ENCODE data around the gene CRYL1. TPM values are rescaled to one million over a fixed set of nuclear protein-coding genes. Genes with fewer than 3 reads are reported as not detected.

The CRYL1 gene
- total RNA-seq, 2 donors from 2014 or later: 64.6 to 144 TPM

DNA sequence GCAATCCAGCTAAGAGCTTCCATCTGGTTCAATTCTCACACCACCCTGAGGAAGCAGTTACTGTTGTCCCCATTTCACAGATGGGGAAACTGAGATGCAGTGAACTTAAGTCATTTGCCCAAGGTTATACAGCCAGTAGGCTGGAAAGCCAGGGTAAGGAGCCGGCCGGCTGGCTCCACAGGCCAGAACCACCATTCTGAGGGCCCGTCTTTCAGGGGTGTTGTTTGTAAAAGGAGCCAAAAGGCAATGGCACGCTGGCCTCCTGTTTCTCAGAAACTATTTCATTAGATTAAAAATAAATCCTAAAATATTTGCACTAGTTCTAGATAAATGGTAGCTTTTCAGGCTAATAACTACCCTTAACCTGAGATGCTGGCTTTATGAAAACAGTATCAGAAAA, 114.9 kb downstream of the CRYL1 start:
- Histone ChIP-seq H3K4me3 (no peak overlapping the region), H3K36me3 (no peaks in the 10 kb centered on the region), H3K9ac (ENCODE audit: low read depth in 2 of 2, low read length in 2 of 2) (no peak overlapping the region), H3K9me3 (no peaks in the 10 kb centered on the region), H3K27ac (no peak overlapping the region), H3K4me1 (peaks cover 3% of the 10 kb centered on the region), H3K27me3 (no peaks in the 10 kb centered on the region)
- DNase-seq: no peak
- TF ChIP-seq, protein P1, sequence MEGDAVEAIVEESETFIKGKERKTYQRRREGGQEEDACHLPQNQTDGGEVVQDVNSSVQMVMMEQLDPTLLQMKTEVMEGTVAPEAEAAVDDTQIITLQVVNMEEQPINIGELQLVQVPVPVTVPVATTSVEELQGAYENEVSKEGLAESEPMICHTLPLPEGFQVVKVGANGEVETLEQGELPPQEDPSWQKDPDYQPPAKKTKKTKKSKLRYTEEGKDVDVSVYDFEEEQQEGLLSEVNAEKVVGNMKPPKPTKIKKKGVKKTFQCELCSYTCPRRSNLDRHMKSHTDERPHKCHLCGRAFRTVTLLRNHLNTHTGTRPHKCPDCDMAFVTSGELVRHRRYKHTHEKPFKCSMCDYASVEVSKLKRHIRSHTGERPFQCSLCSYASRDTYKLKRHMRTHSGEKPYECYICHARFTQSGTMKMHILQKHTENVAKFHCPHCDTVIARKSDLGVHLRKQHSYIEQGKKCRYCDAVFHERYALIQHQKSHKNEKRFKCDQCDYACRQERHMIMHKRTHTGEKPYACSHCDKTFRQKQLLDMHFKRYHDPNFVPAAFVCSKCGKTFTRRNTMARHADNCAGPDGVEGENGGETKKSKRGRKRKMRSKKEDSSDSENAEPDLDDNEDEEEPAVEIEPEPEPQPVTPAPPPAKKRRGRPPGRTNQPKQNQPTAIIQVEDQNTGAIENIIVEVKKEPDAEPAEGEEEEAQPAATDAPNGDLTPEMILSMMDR (IDR thresholded peaks at IDR 0.05): no peak
- intact Hi-C loops (cut with DNase I): no loop called here

DNA sequence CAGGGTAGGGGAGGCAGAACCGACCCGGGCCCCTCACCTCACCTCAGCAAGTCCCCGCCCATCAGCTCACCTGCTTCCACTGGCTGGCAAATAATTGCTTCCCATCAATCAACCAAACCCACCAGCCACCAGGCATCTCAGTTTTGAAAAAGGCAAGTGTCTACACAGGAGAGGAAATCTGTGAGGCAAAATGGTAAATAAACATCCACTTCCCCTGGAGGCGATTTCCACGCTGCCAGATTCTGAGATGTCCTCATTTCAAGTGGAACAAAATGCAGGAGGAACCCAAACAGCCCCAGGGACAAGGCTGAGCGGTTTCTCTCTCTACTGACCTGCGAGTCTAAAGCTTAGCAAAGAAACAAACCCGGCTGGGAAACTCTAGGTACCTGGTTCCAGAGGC, 117.5 kb downstream of the CRYL1 start:
- no peaks in the 10 kb centered on the region for H3K36me3 ChIP-seq
- H3K4me3 ChIP-seq: no peak overlapping the region
- no peak for DNase-seq
- intact Hi-C loops (cut with DNase I): no loop called here
- TF ChIP-seq, protein P1 (IDR thresholded peaks at IDR 0.05): no peak
- H3K9ac ChIP-seq (ENCODE audit: low read depth in 2 of 2, low read length in 2 of 2): no peak overlapping the region
- no peaks in the 10 kb centered on the region for H3K9me3 ChIP-seq
- H3K27me3 ChIP-seq: no peaks in the 10 kb centered on the region
- H3K27ac ChIP-seq: no peak overlapping the region
- H3K4me1 ChIP-seq: no peaks in the 10 kb centered on the region

DNA sequence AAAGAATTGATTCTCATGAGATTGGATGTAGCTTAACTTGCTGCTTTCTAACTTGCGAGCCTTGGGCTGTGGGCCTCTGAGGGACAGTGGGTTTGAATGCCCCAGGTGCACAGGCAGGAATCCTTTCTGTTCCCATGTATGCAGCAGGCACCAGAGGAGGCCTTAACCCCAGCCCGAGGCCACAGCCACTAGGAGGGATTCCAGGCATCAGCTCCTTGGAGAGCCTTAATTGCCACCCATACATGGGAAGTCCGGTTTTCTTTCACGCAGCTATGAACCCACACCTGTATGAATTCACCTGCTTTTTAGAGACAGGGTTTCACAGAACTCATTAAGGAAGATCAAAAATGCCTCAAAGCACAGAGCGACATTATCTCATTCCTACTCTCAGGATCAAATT, 117.9 kb downstream of the CRYL1 start:
- TF ChIP-seq, protein P1 (IDR thresholded peaks at IDR 0.05): no peak
- Histone ChIP-seq H3K9ac (ENCODE audit: low read depth in 2 of 2, low read length in 2 of 2) (no peak overlapping the region), H3K4me3 (no peak overlapping the region), H3K9me3 (no peaks in the 10 kb centered on the region), H3K4me1 (no peaks in the 10 kb centered on the region), H3K27ac (no peak overlapping the region), H3K36me3 (no peaks in the 10 kb centered on the region), H3K27me3 (no peaks in the 10 kb centered on the region)
- intact Hi-C loops (cut with DNase I): no loop called here
- DNase-seq: no peak

DNA sequence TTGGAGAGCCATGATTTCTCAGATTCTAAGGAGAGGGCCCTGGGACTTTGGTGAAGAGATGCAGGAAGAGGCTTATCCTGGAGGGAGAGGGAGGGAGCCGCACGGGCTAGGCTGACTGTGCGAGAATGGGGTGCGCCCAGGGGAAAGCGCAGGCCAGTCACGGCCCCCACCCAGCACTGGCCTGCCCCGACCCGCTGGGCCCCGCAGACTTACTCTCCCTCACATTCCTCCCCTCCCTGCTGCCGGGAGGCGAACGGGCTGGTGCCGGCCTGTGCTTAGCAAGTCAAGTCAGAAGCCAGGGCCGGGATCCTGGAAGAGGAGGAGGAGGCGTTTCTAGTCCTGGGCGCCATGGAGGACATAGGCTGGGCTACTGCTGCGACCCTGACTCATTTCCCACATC, 120.0 kb downstream of the CRYL1 start:
- H3K9ac ChIP-seq (ENCODE audit: low read depth in 2 of 2, low read length in 2 of 2): no peak overlapping the region
- no peak for DNase-seq
- H3K9me3 ChIP-seq: no peaks in the 10 kb centered on the region

DNA sequence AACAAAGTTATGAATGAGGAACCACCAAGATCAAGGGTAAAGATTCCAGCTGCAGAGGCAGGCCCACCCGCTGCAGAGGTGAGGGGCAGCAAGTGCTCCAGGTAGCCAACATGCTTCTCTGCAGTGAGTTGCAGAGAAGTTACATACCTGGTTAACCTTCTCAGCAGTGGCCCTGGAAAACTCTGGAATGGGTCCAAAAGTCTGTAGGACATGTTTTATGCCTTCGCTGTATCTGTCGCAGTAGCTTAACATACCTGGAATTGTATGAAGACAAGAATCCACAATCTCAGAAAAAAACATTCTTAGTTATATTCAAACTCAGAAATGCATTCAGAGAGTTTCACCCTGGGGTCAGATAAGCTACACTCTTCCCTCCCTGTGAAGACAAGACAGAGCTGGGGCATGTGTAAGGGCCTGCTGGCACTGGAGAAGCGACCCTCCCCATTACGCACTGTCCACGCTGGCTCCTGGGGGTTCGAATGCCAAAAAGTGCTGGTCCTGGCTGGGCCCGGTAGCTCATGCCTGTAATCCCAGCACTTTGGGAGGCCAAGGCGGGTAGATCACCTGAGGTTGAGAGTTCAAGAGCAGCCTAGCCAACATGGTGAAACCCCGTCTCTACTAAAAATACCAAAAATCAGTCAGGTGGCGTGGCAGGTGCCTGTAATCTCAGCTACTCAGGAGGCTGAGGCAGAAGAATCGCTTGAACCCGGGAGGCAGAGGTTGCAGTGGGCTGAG, 121.0 kb downstream of the CRYL1 start:
- TF ChIP-seq, protein P1 (IDR thresholded peaks at IDR 0.05): no peak
- no peaks in the 10 kb centered on the region for H3K4me1 ChIP-seq
- no peak for DNase-seq
- intact Hi-C loops (cut with DNase I): no loop called here
- H3K27me3 ChIP-seq: no peaks in the 10 kb centered on the region
- H3K9ac ChIP-seq (ENCODE audit: low read depth in 2 of 2, low read length in 2 of 2): no peak overlapping the region
- no peaks in the 10 kb centered on the region for H3K36me3 ChIP-seq
- no peak overlapping the region for H3K4me3 ChIP-seq
- H3K27ac ChIP-seq: no peak overlapping the region
- H3K9me3 ChIP-seq: no peaks in the 10 kb centered on the region

More for the DNA sequence above, 120.0 kb downstream of the CRYL1 start:
- no peak overlapping the region for H3K27ac ChIP-seq
- no peaks in the 10 kb centered on the region for H3K27me3 ChIP-seq
- H3K36me3 ChIP-seq: no peaks in the 10 kb centered on the region
- no peak overlapping the region for H3K4me3 ChIP-seq
- TF ChIP-seq, protein P1 (IDR thresholded peaks at IDR 0.05): no peak
- no peaks in the 10 kb centered on the region for H3K4me1 ChIP-seq
- intact Hi-C loops (cut with DNase I): no loop called here

Measured in colonic mucosa (tissue), 4 donors.